Neural cell (in vitro differentiated cells): ENCODE measurements around the gene TECTB. TPM values are rescaled to one million over a fixed set of nuclear protein-coding genes. Genes with fewer than 3 reads are reported as not detected.

Source experiments
- H2AFZ ChIP-seq: fragments of 200-600, 300-800 bp; sonication (generic), shearing (Covaris generic); 2 replicates; pipeline ENCODE4 v1.6.0; 2014; ENCODE audit warnings: low read depth, mild to moderate bottlenecking, antibody characterized with exemption, low read length, moderate library complexity
- H3F3A ChIP-seq: fragments of 200-600 bp; shearing (Covaris generic); 2 replicates; pipeline ENCODE4 v1.6.1; 2016; ENCODE audit warnings: mild to moderate bottlenecking, moderate library complexity, mixed read lengths, antibody characterized with exemption, low read length; ENCODE audit not compliant: insufficient read depth, poor library complexity, severe bottlenecking
- H3K27ac ChIP-seq: fragments of 200-600, 300-800 bp; sonication (generic), shearing (Covaris generic); 2 replicates; pipeline ENCODE4 v1.5.1; 2014; ENCODE audit warnings: mild to moderate bottlenecking, low read length, moderate library complexity
- H3K27me3 ChIP-seq: fragments of 300-800, 200-600 bp; sonication (generic), shearing (Covaris generic); 2 replicates; pipeline ENCODE4 v1.6.0; 2014; ENCODE audit warnings: mild to moderate bottlenecking, low read depth, low read length, moderate library complexity; ENCODE audit not compliant: insufficient read depth
- H3K36me3 ChIP-seq: fragments of 300-800, 200-600 bp; sonication (generic), shearing (Covaris generic); 2 replicates; pipeline ENCODE4 v1.5.1; 2014; ENCODE audit warnings: mild to moderate bottlenecking, antibody characterized with exemption, low read length, moderate library complexity; ENCODE audit not compliant: insufficient read depth
- H3K4me2 ChIP-seq: fragments of 300-800, 200-600 bp; sonication (generic), shearing (Covaris generic); 2 replicates; pipeline ENCODE4 v1.6.0; 2014; ENCODE audit warnings: mild to moderate bottlenecking, low read length
- H3K4me3 ChIP-seq: fragments of 300-800, 200-600 bp; sonication (generic), shearing (Covaris generic); 2 replicates; pipeline ENCODE4 v1.5.1; 2014; ENCODE audit warnings: mild to moderate bottlenecking, low read length, moderate library complexity
- H3K79me2 ChIP-seq: fragments of 200-600 bp; shearing (Covaris generic); replicated peaks from 2 replicates; pipeline ENCODE4 v1.6.0; 2014; ENCODE audit warnings: mild to moderate bottlenecking, low read length, moderate library complexity; ENCODE audit not compliant: insufficient read depth
- H3K9ac ChIP-seq: fragments of 300-800, 200-600 bp; sonication (generic), shearing (Covaris generic); 2 replicates; pipeline ENCODE4 v1.6.1; 2016; ENCODE audit warnings: mild to moderate bottlenecking, low read length, mixed read lengths
- H3K9me2 ChIP-seq: fragments of 200-600 bp; shearing (Covaris generic); 2 replicates; pipeline ENCODE4 v1.6.1; 2016; ENCODE audit warnings: mild to moderate bottlenecking, low read length, mixed read lengths; ENCODE audit not compliant: insufficient read depth
- H3K9me3 ChIP-seq: fragments of 200-600, 300-800 bp; sonication (generic), shearing (Covaris generic); 2 replicates; pipeline ENCODE4 v1.6.1; 2016; ENCODE audit warnings: mild to moderate bottlenecking, mixed run types, low read length, moderate library complexity, mixed read lengths
- H4K20me1 ChIP-seq: fragments of 200-600 bp; shearing (Covaris generic); 2 replicates; pipeline ENCODE4 v1.6.1; 2016; ENCODE audit warnings: mild to moderate bottlenecking, mixed run types; ENCODE audit not compliant: insufficient read depth
- CTCF ChIP-seq: fragments of 450-650 bp; IDR thresholded peaks from 2 replicates; pipeline ENCODE4 v1.5.1; 2014; ENCODE audit warnings: antibody characterized with exemption, mild to moderate bottlenecking, moderate library complexity; ENCODE audit not compliant: poor library complexity, severe bottlenecking
- EP300 ChIP-seq: fragments of 450-650 bp; conservative IDR thresholded peaks from 2 replicates; pipeline ENCODE4 v1.6.1; 2014; ENCODE audit warnings: antibody characterized with exemption, mild to moderate bottlenecking, moderate library complexity; ENCODE audit not compliant: poor library complexity, severe bottlenecking
- EZH2 ChIP-seq: fragments of 200-600, 300-800 bp; shearing (Covaris generic), sonication (generic); IDR thresholded peaks from 2 replicates; pipeline ENCODE4 v1.6.1; 2014; ENCODE audit warnings: antibody characterized with exemption, low read length, borderline replicate concordance, mild to moderate bottlenecking; ENCODE audit not compliant: insufficient read depth, poor library complexity, severe bottlenecking
- MXI1 ChIP-seq: fragments of 450-650 bp; conservative IDR thresholded peaks from 2 replicates; pipeline ENCODE4 v1.6.1; 2014; ENCODE audit warnings: antibody characterized with exemption, mild to moderate bottlenecking; ENCODE audit not compliant: poor library complexity, severe bottlenecking
- POLR2AphosphoS5 ChIP-seq: IDR thresholded peaks from 2 replicates; pipeline ENCODE4 v1.6.1; 2012
- RAD21 ChIP-seq: fragments of 450-650 bp; conservative IDR thresholded peaks from 2 replicates; pipeline ENCODE4 v1.6.1; 2014; ENCODE audit warnings: antibody characterized with exemption, mild to moderate bottlenecking, moderate library complexity
- REST ChIP-seq: IDR thresholded peaks from 2 replicates; pipeline ENCODE4 v1.6.1; 2012; ENCODE audit warnings: borderline replicate concordance
- SMC3 ChIP-seq: fragments of 450-650 bp; conservative IDR thresholded peaks from 2 replicates; pipeline ENCODE4 v1.6.1; 2014; ENCODE audit warnings: antibody characterized with exemption, mild to moderate bottlenecking, moderate library complexity; ENCODE audit not compliant: poor library complexity
- TAF1 ChIP-seq: IDR thresholded peaks from 2 replicates; pipeline ENCODE4 v1.6.1; 2012; ENCODE audit warnings: low read depth
- polyA plus RNA-seq: library from polyadenylated mRNA; depleted of rRNA; stranded (reverse); fragments of >200 nt; gene quantifications from 2 replicates; pipeline ENCODE4 v1.2.3, GENCODE V29; 2014

TECTB gene
- polyA plus RNA-seq, 1 donor from 2014 or later: not detected

GRCh38 chr10:112261281-112261822, 21.8 kb upstream of the TECTB start:
- Histone ChIP-seq H3K27me3 (no peaks in the 10 kb centered on the region), H3K36me3 (no peaks in the 10 kb centered on the region), H3F3A (no peaks in the 10 kb centered on the region), H3K4me2 (no peak overlapping the region), H3K9me3 (no peaks in the 10 kb centered on the region), H3K4me3 (no peak overlapping the region), H2AFZ (no peak overlapping the region), H3K79me2 (no peaks in the 10 kb centered on the region), H3K9me2 (no peaks in the 10 kb centered on the region), H4K20me1 (no peaks in the 10 kb centered on the region), H3K27ac (no peak overlapping the region), H3K9ac (no peak overlapping the region)
- TF ChIP-seq TAF1: no peak
- TF ChIP-seq SMC3: no peak
- TF ChIP-seq CTCF: no peak
- TF ChIP-seq EP300: no peak
- TF ChIP-seq EZH2: no peak
- no peak for TF ChIP-seq RAD21
- TF ChIP-seq MXI1: no peak
- TF ChIP-seq REST: no peak
- TF ChIP-seq POLR2AphosphoS5: no peak

GRCh38 chr10:112262546-112262945, 20.7 kb upstream of the TECTB start:
- Histone ChIP-seq H3K36me3 (no peaks in the 10 kb centered on the region), H4K20me1 (no peaks in the 10 kb centered on the region), H3K9ac (no peak overlapping the region), H3K4me2 (no peak overlapping the region), H2AFZ (no peak overlapping the region), H3K9me2 (no peaks in the 10 kb centered on the region), H3K27ac (no peak overlapping the region), H3K27me3 (no peaks in the 10 kb centered on the region), H3K79me2 (no peaks in the 10 kb centered on the region), H3K9me3 (no peaks in the 10 kb centered on the region), H3K4me3 (no peak overlapping the region), H3F3A (no peaks in the 10 kb centered on the region)
- no peak for TF ChIP-seq SMC3
- TF ChIP-seq EP300: no peak
- TF ChIP-seq CTCF: no peak
- no peak for TF ChIP-seq REST
- TF ChIP-seq RAD21: no peak
- TF ChIP-seq POLR2AphosphoS5: no peak
- no peak for TF ChIP-seq TAF1
- no peak for TF ChIP-seq MXI1
- TF ChIP-seq EZH2: no peak
